Left colon (tissue), 2 donors: ENCODE measurements around the gene ADRA1B. TPM values are rescaled to one million over a fixed set of nuclear protein-coding genes. Genes with fewer than 3 reads are reported as not detected.
A peak's percentile ranks its signal among the peaks of the same experiment; 100 is the strongest.

ENCODE experiments used
- ATAC-seq: fragments of 200-7000 bp; cut with Tn5 transposase; one replicate; pipeline ENCODE4 v1.9.1; 2020; ENCODE audit warnings: mild to moderate bottlenecking, moderate library complexity
- DNase-seq, 2 donors: peaks; one replicate each; pipeline ENCODE4 v3.0.0-alpha.2; 2020
- intact Hi-C, 2 donors: fragments of 100-400 bp; cut with DNase I in 1 of 2; cut with micrococcal nuclease in 1 of 2; formaldehyde crosslinking; loops; one replicate each; pipeline versions ENCODE4 v1.11.2 to v1.14.0; 2022; cut with DNase I, micrococcal nuclease
- total RNA-seq, 2 donors: library from RNA; stranded (reverse); fragmentation: NEBNext Ultra II Directional; extraction: Animal tissue kit (Norgen Biotek cat#: 25700); gene quantifications; one replicate each; pipeline ENCODE4 v1.2.1, GENCODE V29; 2021
- donor health status: DM: no; HTN: no; CAD: no.
- donor health status: DM: yes; HTN: yes; CAD: no.

Gene ADRA1B
- total RNA-seq, 2 donors from 2014 or later, result 1.1 to 2.5 TPM

- no peak for DNase-seq
- no peak for ATAC-seq
- intact Hi-C loops, result no loop called here
Observed at GRCh38 chr5:159899067-159900049, 16.9 kb upstream of the ADRA1B start.

- ATAC-seq (no peak), DNase-seq (no peak)
- intact Hi-C loops, result no loop called here
Observed at GRCh38 chr5:159901308-159901707, 15.0 kb upstream of the ADRA1B start.

GRCh38 chr5:159901772-159902171, 14.5 kb upstream of the ADRA1B start:
- intact Hi-C loops, result no loop called here
- DNase-seq (no peak), ATAC-seq (no peak)

- ATAC-seq (no peak), DNase-seq (no peak)
- intact Hi-C loops, result no loop called here
Observed at GRCh38 chr5:159902444-159903121, 13.7 kb upstream of the ADRA1B start.

- ATAC-seq (no peak), DNase-seq (no peak)
- intact Hi-C loops, result no loop called here
Observed at GRCh38 chr5:159903131-159903530, 13.2 kb upstream of the ADRA1B start.

GRCh38 chr5:159904874-159905273, 11.4 kb upstream of the ADRA1B start:
- intact Hi-C loops, result no loop called here
- ATAC-seq, result no peak

GRCh38 chr5:159905496-159905895, 10.8 kb upstream of the ADRA1B start:
- DNase-seq, result peak; percentile 35 to 70
- intact Hi-C loops, result no loop called here
- ATAC-seq, result peak; percentile 92

More at GRCh38 chr5:159904874-159905273, 11.4 kb upstream of the ADRA1B start:
- no peak for DNase-seq

GRCh38 chr5:159906463-159906862, 9.8 kb upstream of the ADRA1B start:
- DNase-seq (no peak), ATAC-seq (no peak)
- intact Hi-C loops, result no loop called here

GRCh38 chr5:159906943-159907342, 9.3 kb upstream of the ADRA1B start:
- peak; percentile 78 for ATAC-seq
- intact Hi-C loops, result no loop called here
- DNase-seq, result peak; percentile 47 to 81

- intact Hi-C loops, result no loop called here
- ATAC-seq (no peak), DNase-seq (no peak)
Observed at GRCh38 chr5:159907689-159908590, 8.3 kb upstream of the ADRA1B start.

GRCh38 chr5:159908591-159908940, 7.7 kb upstream of the ADRA1B start:
- ATAC-seq, result no peak
- intact Hi-C loops, result no loop called here
- no peak for DNase-seq

GRCh38 chr5:159909126-159909525, 7.2 kb upstream of the ADRA1B start:
- DNase-seq (no peak), ATAC-seq (no peak)
- intact Hi-C loops, result no loop called here

GRCh38 chr5:159910207-159910842, 6.0 kb upstream of the ADRA1B start:
- intact Hi-C loops, result loop anchor here in 1 of 2 donors (10.0 kb wide), 1 partner anchor 466 kb away; no protein-coding TSS in a partner anchor
- no peak for DNase-seq
- no peak for ATAC-seq

- intact Hi-C loops, result loop anchor here in 1 of 2 donors (10.0 kb wide), 1 partner anchor 466 kb away; no protein-coding TSS in a partner anchor
- no peak for DNase-seq
- peak; percentile 47 for ATAC-seq
Observed at GRCh38 chr5:159910843-159911229, 5.4 kb upstream of the ADRA1B start.

- DNase-seq (peak in 1 of 2 donors; percentile 34), ATAC-seq (peak; percentile 31)
- intact Hi-C loops, result loop anchor here in 1 of 2 donors (10.0 kb wide), 1 partner anchor 467 kb away; no protein-coding TSS in a partner anchor
Observed at GRCh38 chr5:159911349-159911748, 4.9 kb upstream of the ADRA1B start.

GRCh38 chr5:159912033-159912800, 4.1 kb upstream of the ADRA1B start:
- intact Hi-C loops, result loop anchor here in 1 of 2 donors (10.0 kb wide), 1 partner anchor 467 kb away; no protein-coding TSS in a partner anchor
- ATAC-seq, result peak; percentile 70
- DNase-seq, result no peak

- ATAC-seq, result peak; percentile 28
- no peak for DNase-seq
- intact Hi-C loops, result loop anchor here in 1 of 2 donors (10.0 kb wide), 1 partner anchor 468 kb away; no protein-coding TSS in a partner anchor
Observed at GRCh38 chr5:159913048-159913447, 3.2 kb upstream of the ADRA1B start.
